ENCODE measurements around the gene AXIN1. TPM values are rescaled to one million over a fixed set of nuclear protein-coding genes. Genes with fewer than 3 reads are reported as not detected.

Gene AXIN1
- total and polyA plus RNA-seq, 9 donors = 11.5 to 19.2 (median 14.4) TPM

DNA sequence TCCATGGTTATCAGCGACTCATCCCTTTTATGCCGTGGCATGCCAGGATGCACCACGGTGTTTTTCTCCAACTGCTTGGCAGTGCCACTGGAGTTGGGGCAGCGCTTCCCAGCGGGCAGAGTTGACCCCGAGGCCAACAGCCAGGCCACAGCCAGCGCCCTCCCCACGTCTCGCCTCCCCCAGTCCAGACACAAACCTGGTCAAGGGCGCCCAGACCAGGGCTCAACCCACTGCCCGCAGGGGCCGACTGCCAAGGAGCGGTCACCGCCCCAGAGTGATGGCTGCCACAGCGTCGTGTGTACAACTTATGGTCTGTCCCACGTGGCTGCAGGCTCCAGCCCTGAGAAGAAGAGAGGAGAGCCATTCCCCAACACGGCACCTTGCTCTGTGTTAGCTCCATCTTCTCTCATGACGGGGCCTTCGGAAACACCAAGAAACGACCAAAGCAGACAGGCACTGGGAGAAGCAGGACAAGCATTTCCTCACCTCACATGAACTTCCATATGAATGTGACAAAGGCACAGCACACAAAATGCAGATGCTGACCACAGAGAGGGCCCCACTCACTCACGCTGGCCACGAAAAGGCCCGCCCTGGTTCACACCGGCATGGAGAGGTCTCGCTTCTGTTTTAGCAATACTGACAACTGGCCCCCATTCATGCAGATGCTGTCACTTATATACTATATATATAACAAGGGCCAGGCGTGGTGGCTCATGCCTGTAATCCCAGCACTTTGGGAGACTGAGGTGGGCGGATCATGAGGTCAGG is 27.0 kb downstream of the AXIN1 start:
- Histone ChIP-seq H3K27ac (ENCODE audit: low read length) (no peak overlapping the region), H3K4me1 (ENCODE audit: control insufficient read depth, insufficient read depth, low read length) (peaks cover 10% of the 10 kb centered on the region), H3K4me3 (ENCODE audit: low read length) (no peak overlapping the region), H3K27me3 (ENCODE audit: control insufficient read depth, insufficient read depth, low read length) (no peaks in the 10 kb centered on the region), H3K36me3 (ENCODE audit: control insufficient read depth, insufficient read depth, low read length) (peaks cover 5% of the 10 kb centered on the region), H3K9me3 (replicated peaks; ENCODE audit: control insufficient read depth, low read depth, low read length) (no peaks in the 10 kb centered on the region)
- WGBS (ENCODE audit: insufficient coverage) = 83% methylated on average over 17 of the region's 28 CpGs
- DNase-seq = no peak

DNA sequence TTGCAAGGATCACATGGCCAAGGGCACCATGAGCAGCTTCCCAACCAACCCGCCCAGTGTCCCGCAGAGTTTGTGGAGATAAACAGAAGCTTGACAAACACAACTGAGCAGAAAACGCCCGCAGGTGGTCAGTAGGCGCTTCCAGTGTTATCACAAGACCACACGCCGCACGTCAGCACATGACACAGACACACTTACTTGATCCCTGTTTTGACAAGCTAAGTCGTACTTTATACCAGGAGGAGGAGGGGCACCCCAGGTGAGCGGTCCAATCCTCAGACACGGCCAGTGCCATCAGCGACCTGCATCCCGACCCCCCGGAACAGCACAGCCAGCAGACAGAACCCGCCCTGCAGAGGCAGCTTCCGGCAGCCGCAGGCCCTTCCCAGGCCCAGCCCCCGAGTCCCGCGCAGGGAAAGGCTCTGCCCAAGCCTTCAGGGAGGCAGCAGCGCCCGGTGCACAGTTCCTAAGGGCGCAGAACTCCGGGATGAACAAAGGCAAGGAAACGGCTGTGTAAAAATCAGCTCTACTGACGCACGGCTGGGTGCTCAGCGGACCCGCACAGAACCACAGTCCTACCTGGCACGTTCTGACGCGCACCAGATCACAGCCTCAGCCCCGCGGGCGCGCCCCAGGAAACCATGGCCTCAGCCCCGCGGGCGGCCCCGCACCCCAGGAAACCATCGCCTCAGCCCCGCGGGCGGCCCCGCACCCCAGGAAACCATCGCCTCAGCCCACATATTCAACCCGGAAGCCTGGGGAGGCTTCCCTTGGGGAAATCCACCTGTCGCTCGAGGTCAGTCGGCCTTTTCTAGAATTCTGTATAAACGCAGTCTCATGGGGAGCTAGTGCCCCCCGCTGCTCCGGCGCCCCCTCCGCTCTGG is 27.8 kb downstream of the AXIN1 start:
- H3K4me1 ChIP-seq (ENCODE audit: control insufficient read depth, insufficient read depth, low read length) = peaks cover 10% of the 10 kb centered on the region
- 54% methylated on average over 55 of the region's 55 CpGs for WGBS (ENCODE audit: insufficient coverage)
- no peaks in the 10 kb centered on the region for H3K27me3 ChIP-seq (ENCODE audit: control insufficient read depth, insufficient read depth, low read length)
- peaks cover 6% of the 10 kb centered on the region for H3K36me3 ChIP-seq (ENCODE audit: control insufficient read depth, insufficient read depth, low read length)
- no peak overlapping the region for H3K27ac ChIP-seq (ENCODE audit: low read length)
- H3K9me3 ChIP-seq (replicated peaks; ENCODE audit: control insufficient read depth, low read depth, low read length) = no peaks in the 10 kb centered on the region
- DNase-seq = no peak
- no peak overlapping the region for H3K4me3 ChIP-seq (ENCODE audit: low read length)

DNA sequence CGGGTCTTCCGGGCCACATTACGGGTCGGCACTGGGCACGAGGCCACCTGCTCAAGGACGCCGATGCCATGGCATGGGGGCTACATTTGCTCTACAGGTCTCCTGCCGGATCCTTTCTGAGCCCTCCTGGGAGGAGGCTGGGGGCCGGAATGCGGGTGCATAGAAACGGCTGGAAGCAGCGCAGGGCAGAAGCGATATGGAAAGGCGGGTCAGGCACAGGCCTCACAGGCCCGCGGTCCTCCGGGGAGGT is 28.4 kb downstream of the AXIN1 start:
- H3K27ac ChIP-seq (ENCODE audit: low read length) = no peak overlapping the region
- H3K9me3 ChIP-seq (replicated peaks; ENCODE audit: control insufficient read depth, low read depth, low read length) = no peaks in the 10 kb centered on the region
- peaks cover 12% of the 10 kb centered on the region for H3K36me3 ChIP-seq (ENCODE audit: control insufficient read depth, insufficient read depth, low read length)
- peaks cover 10% of the 10 kb centered on the region for H3K4me1 ChIP-seq (ENCODE audit: control insufficient read depth, insufficient read depth, low read length)
- no peak overlapping the region for H3K4me3 ChIP-seq (ENCODE audit: low read length)
- 84% methylated on average over 17 of the region's 17 CpGs for WGBS (ENCODE audit: insufficient coverage)
- no peak for DNase-seq
- no peaks in the 10 kb centered on the region for H3K27me3 ChIP-seq (ENCODE audit: control insufficient read depth, insufficient read depth, low read length)

DNA sequence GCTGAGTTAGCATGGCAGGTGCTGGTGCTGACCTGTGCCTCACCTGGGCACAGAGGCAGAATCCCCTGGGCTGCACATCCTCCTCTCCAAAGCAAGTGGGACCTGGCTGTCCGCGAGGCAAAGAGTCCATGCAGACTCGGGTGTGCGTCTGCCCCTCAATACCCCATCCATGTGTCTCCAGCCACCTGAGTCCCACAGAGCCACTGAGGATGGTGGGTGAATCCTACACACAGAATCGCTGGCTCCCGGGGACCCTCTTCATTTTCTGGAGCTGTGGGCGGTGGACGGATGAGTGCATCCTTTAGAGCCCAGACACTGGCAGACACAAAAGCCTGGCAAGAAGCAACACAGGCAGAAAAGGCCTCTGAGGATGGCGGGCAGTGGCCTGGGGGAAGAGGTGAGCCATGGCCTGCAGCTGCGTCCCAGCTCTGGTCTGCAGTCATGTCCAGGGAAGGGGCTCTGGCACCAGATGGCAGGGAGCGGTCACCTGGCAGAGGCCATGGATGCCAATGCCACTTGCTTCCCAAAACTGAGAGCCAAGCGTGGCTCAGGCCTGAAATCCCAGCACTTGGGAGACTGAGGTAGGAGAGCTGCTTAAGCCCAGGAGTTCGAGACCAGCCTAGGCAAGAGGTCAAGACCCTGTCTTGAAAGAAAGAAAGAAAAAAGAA is 29.9 kb downstream of the AXIN1 start:
- Histone ChIP-seq H3K36me3 (ENCODE audit: control insufficient read depth, insufficient read depth, low read length) (peaks cover 20% of the 10 kb centered on the region), H3K4me1 (ENCODE audit: control insufficient read depth, insufficient read depth, low read length) (peaks cover 9% of the 10 kb centered on the region), H3K27me3 (ENCODE audit: control insufficient read depth, insufficient read depth, low read length) (no peaks in the 10 kb centered on the region), H3K9me3 (replicated peaks; ENCODE audit: control insufficient read depth, low read depth, low read length) (no peaks in the 10 kb centered on the region), H3K4me3 (ENCODE audit: low read length) (no peak overlapping the region), H3K27ac (ENCODE audit: low read length) (no peak overlapping the region)
- 81% methylated on average over 12 of the region's 13 CpGs for WGBS (ENCODE audit: insufficient coverage)
- DNase-seq = no peak

DNA sequence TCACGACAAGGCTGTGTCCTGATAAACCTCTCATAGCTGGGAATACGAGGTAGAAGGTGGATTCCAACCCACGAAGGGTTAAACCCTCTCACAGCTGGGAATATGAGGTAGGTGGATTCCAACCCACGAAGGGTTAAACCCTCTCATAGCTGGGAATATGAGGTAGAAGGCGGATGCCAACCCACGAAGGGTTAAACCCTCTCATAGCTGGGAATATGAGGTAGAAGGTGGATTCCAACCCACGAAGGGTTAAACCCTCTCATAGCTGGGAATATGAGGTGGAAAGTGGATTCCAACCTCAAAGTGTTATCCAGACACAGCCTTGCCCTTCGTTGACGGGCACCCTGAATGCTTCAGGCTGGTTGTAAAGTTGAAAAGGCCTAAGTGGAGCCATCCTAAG is 31.0 kb downstream of the AXIN1 start:
- H3K27me3 ChIP-seq (ENCODE audit: control insufficient read depth, insufficient read depth, low read length) = no peaks in the 10 kb centered on the region
- H3K4me3 ChIP-seq (ENCODE audit: low read length) = no peak overlapping the region
- H3K36me3 ChIP-seq (ENCODE audit: control insufficient read depth, insufficient read depth, low read length) = peaks cover 23% of the 10 kb centered on the region
- H3K9me3 ChIP-seq (replicated peaks; ENCODE audit: control insufficient read depth, low read depth, low read length) = no peaks in the 10 kb centered on the region
- H3K4me1 ChIP-seq (ENCODE audit: control insufficient read depth, insufficient read depth, low read length) = peaks cover 3% of the 10 kb centered on the region
- DNase-seq = no peak
- WGBS (ENCODE audit: insufficient coverage) = 0% methylated on average over 2 of the region's 9 CpGs
- H3K27ac ChIP-seq (ENCODE audit: low read length) = no peak overlapping the region

DNA sequence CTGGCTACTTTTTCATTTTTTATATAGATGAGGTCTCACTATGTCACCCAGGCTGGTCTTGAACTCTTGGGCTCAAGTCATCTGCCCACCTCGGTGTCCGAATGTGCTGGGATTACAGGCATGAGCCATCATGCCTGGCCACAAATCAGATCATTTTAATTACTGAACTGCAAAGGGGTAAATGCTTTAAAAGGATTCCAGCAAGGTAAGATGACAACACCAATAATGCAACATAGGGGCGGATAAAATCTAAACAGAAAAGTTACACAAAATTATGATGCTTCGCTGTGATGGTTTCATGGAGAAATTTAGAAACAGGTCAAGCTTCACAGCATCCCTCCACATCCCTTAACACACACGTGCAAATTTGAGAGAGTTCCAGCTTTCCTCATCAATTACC is 32.3 kb downstream of the AXIN1 start:
- Histone ChIP-seq H3K4me1 (ENCODE audit: control insufficient read depth, insufficient read depth, low read length) (peaks cover 3% of the 10 kb centered on the region), H3K36me3 (ENCODE audit: control insufficient read depth, insufficient read depth, low read length) (peaks cover 20% of the 10 kb centered on the region), H3K4me3 (ENCODE audit: low read length) (no peak overlapping the region), H3K9me3 (replicated peaks; ENCODE audit: control insufficient read depth, low read depth, low read length) (no peaks in the 10 kb centered on the region), H3K27me3 (ENCODE audit: control insufficient read depth, insufficient read depth, low read length) (no peaks in the 10 kb centered on the region), H3K27ac (ENCODE audit: low read length) (no peak overlapping the region)
- WGBS (ENCODE audit: insufficient coverage) = no CpG with 5 or more reads among the region's 5 CpGs
- no peak for DNase-seq

DNA sequence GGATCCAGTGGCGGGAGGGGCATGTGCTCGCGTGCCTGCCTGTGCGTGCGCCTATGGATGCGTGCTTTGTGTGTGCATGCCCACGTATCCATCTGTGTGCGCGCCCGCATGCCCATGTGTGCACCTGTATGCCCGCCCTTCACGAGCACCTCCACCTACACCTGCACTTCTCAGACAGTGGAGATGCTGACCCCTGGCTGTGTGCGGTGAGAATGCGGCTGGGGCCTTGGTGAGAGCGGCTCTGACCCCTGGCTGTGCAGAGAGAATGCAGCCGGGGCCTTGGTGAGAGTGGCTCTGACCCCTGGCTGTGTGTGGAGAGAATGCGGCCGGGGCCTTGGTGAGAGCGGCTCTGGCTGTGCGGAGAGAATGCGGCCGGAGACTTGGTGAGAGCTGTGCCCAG is 33.9 kb downstream of the AXIN1 start:
- peaks cover 27% of the 10 kb centered on the region for H3K36me3 ChIP-seq (ENCODE audit: control insufficient read depth, insufficient read depth, low read length)
- H3K4me1 ChIP-seq (ENCODE audit: control insufficient read depth, insufficient read depth, low read length) = peaks cover 3% of the 10 kb centered on the region
- no peaks in the 10 kb centered on the region for H3K27me3 ChIP-seq (ENCODE audit: control insufficient read depth, insufficient read depth, low read length)
- H3K9me3 ChIP-seq (replicated peaks; ENCODE audit: control insufficient read depth, low read depth, low read length) = no peaks in the 10 kb centered on the region
- H3K4me3 ChIP-seq (ENCODE audit: low read length) = no peak overlapping the region
- H3K27ac ChIP-seq (ENCODE audit: low read length) = no peak overlapping the region
- 81% methylated on average over 11 of the region's 22 CpGs for WGBS (ENCODE audit: insufficient coverage)
- no peak for DNase-seq

DNA sequence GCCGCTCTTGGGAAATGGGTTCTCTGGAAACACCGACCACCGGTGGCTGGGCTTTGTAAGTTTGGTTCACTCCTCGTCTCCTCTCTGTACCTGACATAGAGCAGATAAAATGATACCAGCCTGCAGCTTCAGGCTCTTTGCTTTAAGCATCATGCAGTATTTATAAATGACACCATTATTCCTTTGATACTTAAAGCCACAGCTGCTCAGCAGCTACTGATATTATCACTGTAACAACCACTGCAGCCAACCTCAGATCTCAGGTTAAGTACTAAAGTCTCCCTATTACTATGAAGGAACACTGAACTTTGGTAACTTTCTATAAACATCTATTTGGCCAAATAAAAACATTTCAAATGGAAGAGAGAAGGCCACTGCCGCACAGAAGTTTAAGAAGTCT is 34.9 kb downstream of the AXIN1 start:
- Histone ChIP-seq H3K4me1 (ENCODE audit: control insufficient read depth, insufficient read depth, low read length) (peaks cover 3% of the 10 kb centered on the region), H3K36me3 (ENCODE audit: control insufficient read depth, insufficient read depth, low read length) (peaks cover 37% of the 10 kb centered on the region), H3K4me3 (ENCODE audit: low read length) (no peak overlapping the region), H3K9me3 (replicated peaks; ENCODE audit: control insufficient read depth, low read depth, low read length) (no peaks in the 10 kb centered on the region), H3K27ac (ENCODE audit: low read length) (no peak overlapping the region), H3K27me3 (ENCODE audit: control insufficient read depth, insufficient read depth, low read length) (no peaks in the 10 kb centered on the region)
- no peak for DNase-seq
- WGBS (ENCODE audit: insufficient coverage) = 94% methylated on average over 5 of the region's 5 CpGs

DNA sequence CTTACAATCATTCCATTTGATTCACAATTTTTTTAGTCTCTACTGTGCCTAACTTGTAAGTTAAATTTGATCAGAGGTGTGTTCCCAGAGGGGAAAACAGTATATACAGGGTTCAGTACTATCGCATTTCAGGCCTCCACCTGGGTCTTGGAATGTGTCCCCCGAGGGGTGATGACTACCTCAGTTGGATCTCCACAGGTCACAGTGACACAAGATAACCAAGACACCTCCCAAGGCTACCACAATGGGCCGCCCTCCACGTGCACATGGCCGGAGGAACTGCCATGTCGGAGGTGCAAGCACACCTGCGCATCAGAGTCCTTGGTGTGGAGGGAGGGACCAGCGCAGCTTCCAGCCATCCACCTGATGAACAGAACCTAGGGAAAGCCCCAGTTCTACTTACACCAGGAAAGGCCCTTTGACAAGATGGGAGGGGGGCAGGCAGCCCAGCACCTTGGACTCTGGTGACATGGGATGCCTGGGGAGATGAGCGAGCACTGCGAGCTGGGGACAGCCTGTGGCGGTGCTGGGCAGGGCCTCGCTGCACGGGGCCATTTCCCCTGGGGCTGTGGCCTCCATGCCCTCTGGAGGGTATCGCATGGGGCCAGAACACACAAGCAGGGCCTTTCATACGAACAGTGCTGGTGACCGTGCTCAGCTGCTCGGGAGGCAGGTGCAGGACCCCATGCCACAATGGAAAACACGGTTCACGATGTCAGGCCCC is 35.6 kb downstream of the AXIN1 start:
- Histone ChIP-seq H3K27me3 (ENCODE audit: control insufficient read depth, insufficient read depth, low read length) (no peaks in the 10 kb centered on the region), H3K4me3 (ENCODE audit: low read length) (no peak overlapping the region), H3K36me3 (ENCODE audit: control insufficient read depth, insufficient read depth, low read length) (peaks cover 44% of the 10 kb centered on the region), H3K9me3 (replicated peaks; ENCODE audit: control insufficient read depth, low read depth, low read length) (no peaks in the 10 kb centered on the region), H3K4me1 (ENCODE audit: control insufficient read depth, insufficient read depth, low read length) (peaks cover 3% of the 10 kb centered on the region), H3K27ac (ENCODE audit: low read length) (no peak overlapping the region)
- no peak for DNase-seq
- 83% methylated on average over 11 of the region's 19 CpGs for WGBS (ENCODE audit: insufficient coverage)

All from muscle of leg (tissue), 11 donors.